Motor neuron (in vitro differentiated cells): Measurements from ENCODE around the gene LTC4S. TPM values are rescaled to one million over a fixed set of nuclear protein-coding genes. Genes with fewer than 3 reads are reported as not detected.

ENCODE experiments used
- ATAC-seq, 8 experiments: fragments of 200-7000 bp; cut with Tn5 transposase; replicated peaks in 6 of 8; 2 replicates each; pipeline ENCODE4 v1.8.0; 2021; ENCODE audit warnings: mild to moderate bottlenecking in 8 of 8, moderate library complexity in 8 of 8
- H3K27ac ChIP-seq, 2 donors: fragments of 250-450 bp; sonication (Bioruptor Pico); 2 replicates each; pipeline ENCODE4 v1.9.0; 2021; ENCODE audit warnings: antibody characterized with exemption in 2 of 2, mild to moderate bottlenecking in 2 of 2, moderate library complexity in 1 of 2
- H3K4me1 ChIP-seq, 2 donors: fragments of 250-450 bp; sonication (Bioruptor Pico); replicated peaks in 1 of 2; 2 replicates each; pipeline ENCODE4 v1.6.1; 2021; ENCODE audit warnings: antibody characterized with exemption in 2 of 2, mild to moderate bottlenecking in 2 of 2, moderate library complexity in 1 of 2
- H3K4me3 ChIP-seq, 5 donors: fragments of 250-450 bp; sonication (Bioruptor Pico); 2 replicates each; pipeline ENCODE4 v1.9.0; 2021; ENCODE audit warnings: antibody characterized with exemption in 5 of 5, mild to moderate bottlenecking in 5 of 5, moderate library complexity in 4 of 5
- WGBS, 10 experiments: fragments of 450-650 bp; shearing (Covaris generic); methylation state at CpG; one replicate each; pipeline ENCODE4 v1.0.0; 2022; 5-methylcytosine and 5-hydroxymethylcytosine counted together
- in situ Hi-C, 9 experiments: fragments of 400-800 bp; cut with MboI; loops; one replicate each; pipeline ENCODE4 v1.15.0; 2021; ENCODE audit warnings: low sequenced_read_pairs in 9 of 9, low pct_unique_long_range_greater_than_20kb in 2 of 9; ENCODE audit not compliant: unreplicated experiment in 9 of 9
- total RNA-seq, 8 experiments: library from RNA; unstranded; fragments of 300-600 nt; gene quantifications; 2 replicates each; pipeline versions ENCODE4 v1.2.3 to v1.2.4, GENCODE V29; 2022

The LTC4S gene
- total RNA-seq, 8 experiments from 2014 or later: 0.46 to 1.6 (median 1.2) TPM; not detected in 3

- peaks cover 25% of the 10 kb centered on the region in 2 donors for H3K4me1 ChIP-seq
- no peak overlapping the region for H3K4me3 ChIP-seq
- 0 to 29% (median 7%) methylated on average over 2 to 10 of the region's 10 CpGs; no CpG with 5 or more reads in 1 of the 10 experiments for WGBS, 10 experiments
- ATAC-seq: peak; percentile 50 to 83 (median 71)
- H3K27ac ChIP-seq: no peak overlapping the region
- in situ Hi-C loops: no loop called here
Observed at GRCh38 chr5:179763215-179763945, 30.4 kb upstream of the LTC4S start.

GRCh38 chr5:179764056-179764455 lies 29.7 kb upstream of the LTC4S start:
- in situ Hi-C loops: no loop called here
- WGBS, 10 experiments: 33 to 100% (median 78%) methylated on average over 1 to 4 of the region's 8 CpGs; no CpG with 5 or more reads in 4 of the 10 experiments
- Histone ChIP-seq H3K4me1 (peaks cover 25% of the 10 kb centered on the region in 2 donors), H3K4me3 (no peak overlapping the region), H3K27ac (no peak overlapping the region)
- ATAC-seq: no peak

- in situ Hi-C loops: no loop called here
- no peak overlapping the region for H3K4me3 ChIP-seq
- H3K27ac ChIP-seq: no peak overlapping the region
- 0 to 100% (median 68%) methylated on average over 2 to 8 of the region's 13 CpGs; no CpG with 5 or more reads in 2 of the 10 experiments for WGBS, 10 experiments
- ATAC-seq: peak in 7 of 8 experiments; percentile 60 to 76 (median 64)
- peaks cover 25% of the 10 kb centered on the region in 2 donors for H3K4me1 ChIP-seq
Observed at GRCh38 chr5:179765400-179765799, 28.4 kb upstream of the LTC4S start.

- Histone ChIP-seq H3K4me3 (no peak overlapping the region), H3K27ac (no peak overlapping the region), H3K4me1 (peaks cover 25% of the 10 kb centered on the region in 2 donors)
- in situ Hi-C loops: no loop called here
- WGBS, 10 experiments: 47 to 100% (median 86%) methylated on average over 1 to 10 of the region's 20 CpGs; no CpG with 5 or more reads in 4 of the 10 experiments
- peak in 5 of 8 experiments; percentile 26 to 50 (median 46) for ATAC-seq
Observed at GRCh38 chr5:179766021-179766725, 27.6 kb upstream of the LTC4S start.

- in situ Hi-C loops: no loop called here
- peaks cover 18 to 20% of the 10 kb centered on the region in 2 donors for H3K4me1 ChIP-seq
- 53 to 93% (median 76%) methylated on average over 4 to 12 of the region's 12 CpGs for WGBS, 10 experiments
- no peak overlapping the region for H3K27ac ChIP-seq
- no peak overlapping the region for H3K4me3 ChIP-seq
- no peak for ATAC-seq
Observed at GRCh38 chr5:179766726-179767455, 26.9 kb upstream of the LTC4S start.

- Histone ChIP-seq H3K27ac (no peak overlapping the region), H3K4me3 (no peak overlapping the region), H3K4me1 (peaks cover 11 to 13% of the 10 kb centered on the region in 2 donors)
- no peak for ATAC-seq
- WGBS, 10 experiments: 82 to 100% (median 91%) methylated on average over 1 to 9 of the region's 9 CpGs; no CpG with 5 or more reads in 1 of the 10 experiments
- in situ Hi-C loops: no loop called here
Observed at GRCh38 chr5:179767496-179768100, 26.2 kb upstream of the LTC4S start.

- no peak overlapping the region for H3K27ac ChIP-seq
- in situ Hi-C loops: no loop called here
- WGBS, 10 experiments: 80 to 96% (median 89%) methylated on average over 1 to 12 of the region's 18 CpGs; no CpG with 5 or more reads in 2 of the 10 experiments
- ATAC-seq: peak in 2 of 8 experiments; percentile 18 to 40
- H3K4me3 ChIP-seq: no peak overlapping the region
- H3K4me1 ChIP-seq: peaks cover 3 to 8% of the 10 kb centered on the region in 2 donors
Observed at GRCh38 chr5:179768326-179769085, 25.3 kb upstream of the LTC4S start.

- no peak overlapping the region for H3K27ac ChIP-seq
- H3K4me1 ChIP-seq: peaks cover 0 to 3% of the 10 kb centered on the region in 2 donors
- 80 to 100% (median 100%) methylated on average over 1 to 6 of the region's 6 CpGs; no CpG with 5 or more reads in 3 of the 10 experiments for WGBS, 10 experiments
- ATAC-seq: no peak
- H3K4me3 ChIP-seq: no peak overlapping the region
- in situ Hi-C loops: no loop called here
Observed at GRCh38 chr5:179769271-179769670, 24.5 kb upstream of the LTC4S start.

- WGBS, 10 experiments: 83 to 100% (median 91%) methylated on average over 1 to 5 of the region's 5 CpGs; no CpG with 5 or more reads in 4 of the 10 experiments
- Histone ChIP-seq H3K4me1 (peaks cover 0 to 3% of the 10 kb centered on the region in 2 donors), H3K4me3 (no peak overlapping the region), H3K27ac (no peak overlapping the region)
- ATAC-seq: no peak
- in situ Hi-C loops: no loop called here
Observed at GRCh38 chr5:179769796-179770195, 24.0 kb upstream of the LTC4S start.

- Histone ChIP-seq H3K27ac (no peak overlapping the region), H3K4me1 (no peaks in the 10 kb centered on the region), H3K4me3 (no peak overlapping the region)
- WGBS, 10 experiments: 82 to 100% (median 96%) methylated on average over 1 to 2 of the region's 4 CpGs; no CpG with 5 or more reads in 2 of the 10 experiments
- in situ Hi-C loops: no loop called here
- no peak for ATAC-seq
Observed at GRCh38 chr5:179771311-179771895, 22.4 kb upstream of the LTC4S start.

GRCh38 chr5:179772351-179772750 lies 21.4 kb upstream of the LTC4S start:
- Histone ChIP-seq H3K27ac (no peak overlapping the region), H3K4me1 (no peaks in the 10 kb centered on the region), H3K4me3 (no peak overlapping the region)
- in situ Hi-C loops: no loop called here
- ATAC-seq: no peak
- 79 to 100% (median 95%) methylated on average over 1 to 6 of the region's 6 CpGs; no CpG with 5 or more reads in 3 of the 10 experiments for WGBS, 10 experiments

GRCh38 chr5:179773686-179774040 lies 20.1 kb upstream of the LTC4S start:
- no peak overlapping the region for H3K27ac ChIP-seq
- H3K4me3 ChIP-seq: no peak overlapping the region
- 90 to 100% (median 94%) methylated on average over 1 to 9 of the region's 9 CpGs; no CpG with 5 or more reads in 6 of the 10 experiments for WGBS, 10 experiments
- in situ Hi-C loops: no loop called here
- no peak for ATAC-seq
- H3K4me1 ChIP-seq: no peaks in the 10 kb centered on the region
